HEK293T (cell line): ENCODE results near the gene PRF1.
"Not testable (repeated sequence)": the region's sequence is repeated elsewhere in the genome, so short reads cannot be mapped to it uniquely, and the experiment has no call there.

Experiments
- CTCF ChIA-PET: fragments of 350-600 bp; formaldehyde crosslinking; extraction: SDS; loops from one replicate; lab custom pipeline; 2021; ENCODE audit warnings: antibody characterized with exemption, inconsistent platforms; lab: Yijun Ruan, JAX
- POLR2A ChIA-PET: fragments of 350-600 bp; formaldehyde crosslinking; extraction: SDS; loops from one replicate; lab custom pipeline; 2020; ENCODE audit warnings: antibody characterized with exemption, inconsistent platforms; lab: Yijun Ruan, JAX
- DNase-seq: peaks from one replicate; pipeline ENCODE4 v3.0.0; 2012; ENCODE audit warnings: mixed read lengths; ENCODE audit errors: extremely low spot score
- ARNT ChIP-seq: fragments of 450-650 bp; IDR thresholded peaks from 2 replicates; pipeline ENCODE4 v1.6.1; 2017; ENCODE audit warnings: mild to moderate bottlenecking
- BHLHE40 ChIP-seq: fragments of 450-650 bp; IDR thresholded peaks from 2 replicates; pipeline ENCODE4 v1.6.1; 2016; ENCODE audit warnings: mild to moderate bottlenecking, moderate library complexity, borderline replicate concordance
- CTBP1 ChIP-seq: fragments of 450-650 bp; IDR thresholded peaks from 2 replicates; pipeline ENCODE4 v1.6.1; 2016; ENCODE audit warnings: borderline replicate concordance
- ELF4 ChIP-seq: fragments of 450-650 bp; IDR thresholded peaks from 2 replicates; pipeline ENCODE4 v1.6.1; 2017; ENCODE audit warnings: antibody characterized with exemption
- FOXA1 ChIP-seq: fragments of 450-650 bp; IDR thresholded peaks from 2 replicates; pipeline ENCODE4 v1.6.1; 2016; ENCODE audit warnings: mild to moderate bottlenecking
- FOXK2 ChIP-seq: fragments of 450-650 bp; IDR thresholded peaks from 2 replicates; pipeline ENCODE4 v1.6.1; 2016; ENCODE audit warnings: mild to moderate bottlenecking
- FOXM1 ChIP-seq: fragments of 450-650 bp; IDR thresholded peaks from 2 replicates; pipeline ENCODE4 v1.6.1; 2017; ENCODE audit warnings: mild to moderate bottlenecking, borderline replicate concordance
- HDGF ChIP-seq: fragments of 450-650 bp; IDR thresholded peaks from 2 replicates; pipeline ENCODE4 v1.6.1; 2017; ENCODE audit warnings: antibody characterized with exemption, borderline replicate concordance
- L3MBTL2 ChIP-seq: fragments of 450-650 bp; conservative IDR thresholded peaks from 2 replicates; pipeline ENCODE4 v1.6.1; 2016; ENCODE audit warnings: mild to moderate bottlenecking
- LEF1 ChIP-seq: fragments of 450-650 bp; IDR thresholded peaks from 2 replicates; pipeline ENCODE4 v1.6.1; 2017; ENCODE audit warnings: mild to moderate bottlenecking, borderline replicate concordance
- NFRKB ChIP-seq: fragments of 450-650 bp; IDR thresholded peaks from 2 replicates; pipeline ENCODE4 v1.6.1; 2016; ENCODE audit warnings: mild to moderate bottlenecking, moderate library complexity
- SP1 ChIP-seq: fragments of 450-650 bp; IDR thresholded peaks from 2 replicates; pipeline ENCODE4 v1.6.1; 2017
- SUZ12 ChIP-seq: fragments of 450-650 bp; IDR thresholded peaks from 2 replicates; pipeline ENCODE4 v1.6.1; 2016; ENCODE audit warnings: mild to moderate bottlenecking
- TARDBP ChIP-seq: fragments of 450-650 bp; IDR thresholded peaks from 2 replicates; pipeline ENCODE4 v1.6.1; 2016
- ZNF384 ChIP-seq: fragments of 450-650 bp; IDR thresholded peaks from 2 replicates; pipeline ENCODE4 v1.6.1; 2016
- TF ChIP-seq, protein P1 (sequence below): fragments of 450-650 bp; IDR thresholded peaks from 2 replicates; pipeline ENCODE4 v1.6.1; 2016

Gene PRF1

GRCh38 chr10:70584366-70584765 lies 18.2 kb downstream of the PRF1 start:
- DNase-seq, result no peak
- ChIA-PET CTCF (interaction anchor here (0.7 to 1.3 kb wide), 2 partner anchors 14 to 25 kb away, joined by 3 to 4 read pairs; no protein-coding TSS in a partner anchor), POLR2A (no interaction called here)
- no peak for TF ChIP-seq CTBP1
- no peak for TF ChIP-seq SP1
- TF ChIP-seq NFRKB, result no peak
- TF ChIP-seq HDGF, result no peak
- TF ChIP-seq, protein P1, sequence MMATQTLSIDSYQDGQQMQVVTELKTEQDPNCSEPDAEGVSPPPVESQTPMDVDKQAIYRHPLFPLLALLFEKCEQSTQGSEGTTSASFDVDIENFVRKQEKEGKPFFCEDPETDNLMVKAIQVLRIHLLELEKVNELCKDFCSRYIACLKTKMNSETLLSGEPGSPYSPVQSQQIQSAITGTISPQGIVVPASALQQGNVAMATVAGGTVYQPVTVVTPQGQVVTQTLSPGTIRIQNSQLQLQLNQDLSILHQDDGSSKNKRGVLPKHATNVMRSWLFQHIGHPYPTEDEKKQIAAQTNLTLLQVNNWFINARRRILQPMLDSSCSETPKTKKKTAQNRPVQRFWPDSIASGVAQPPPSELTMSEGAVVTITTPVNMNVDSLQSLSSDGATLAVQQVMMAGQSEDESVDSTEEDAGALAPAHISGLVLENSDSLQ, result no peak
- TF ChIP-seq ARNT, result no peak
- no peak for TF ChIP-seq FOXM1
- TF ChIP-seq SUZ12, result no peak
- TF ChIP-seq LEF1, result no peak
- no peak for TF ChIP-seq L3MBTL2

GRCh38 chr10:70583669-70584037 lies 18.9 kb downstream of the PRF1 start:
- no peak for DNase-seq
- CTCF ChIA-PET, result interaction anchor here (0.7 kb wide), 1 partner anchor 15 kb away, joined by 3 read pairs; no protein-coding TSS in a partner anchor
- POLR2A ChIA-PET, result no interaction called here
- TF ChIP-seq HDGF (no peak), L3MBTL2 (no peak), SUZ12 (no peak), FOXK2 (no peak), FOXA1 (no peak), CTBP1 (no peak), LEF1 (no peak), NFRKB (no peak), ARNT (no peak), TARDBP (no peak), ZNF384 (no peak), FOXM1 (no peak), ELF4 (no peak), BHLHE40 (no peak), SP1 (no peak)
- TF ChIP-seq, protein P1, result no peak

GRCh38 chr10:70582793-70583668 lies 19.5 kb downstream of the PRF1 start:
- no peak for DNase-seq
- no peak for TF ChIP-seq ELF4
- TF ChIP-seq ZNF384, result no peak
- no peak for TF ChIP-seq SUZ12
- no peak for TF ChIP-seq SP1
- no peak for TF ChIP-seq FOXA1
- TF ChIP-seq LEF1, result no peak
- ChIA-PET POLR2A (no interaction called here), CTCF (no interaction called here)

- DNase-seq, CTCF ChIA-PET, POLR2A ChIA-PET: not testable (repeated sequence)
These were observed 21.4 kb downstream of the PRF1 start for GRCh38 chr10:70581176-70581575.

DNA sequence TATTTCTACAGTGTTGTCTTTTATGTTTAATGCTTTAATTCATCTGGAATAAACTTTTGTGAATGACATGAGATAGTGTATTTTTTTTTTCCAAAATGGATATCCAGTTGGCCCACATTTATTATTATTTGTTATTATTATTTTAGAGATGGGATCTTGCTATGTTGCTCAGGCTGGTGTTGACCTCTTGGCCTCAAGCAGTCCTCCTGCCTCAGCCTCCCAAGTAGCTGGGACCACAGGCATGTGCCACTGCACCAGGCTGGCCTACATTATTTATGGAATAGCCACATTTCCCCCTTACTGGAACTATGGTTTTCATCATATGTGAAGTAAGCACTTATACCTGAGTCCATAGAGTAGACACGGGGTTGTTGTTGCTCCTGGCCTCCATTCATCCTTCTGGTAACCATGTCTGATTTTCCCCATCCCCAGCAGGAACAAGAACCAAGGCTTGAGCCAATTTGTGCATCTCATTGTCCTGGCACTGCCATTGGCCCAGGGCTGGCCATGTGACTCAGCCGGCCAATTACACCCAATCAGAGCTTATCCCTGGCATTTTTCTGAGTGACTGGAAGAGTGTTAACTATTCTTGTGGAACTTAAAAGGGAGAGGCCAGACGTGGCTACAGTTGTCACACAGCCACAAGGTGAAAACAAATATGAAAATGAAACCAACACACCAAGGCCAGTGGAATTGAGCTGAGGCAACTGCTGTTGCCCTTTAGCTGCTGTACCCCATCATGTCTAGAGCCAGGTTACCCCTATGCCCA lies 23.1 kb downstream of the PRF1 start:
- ChIA-PET CTCF (no interaction called here), POLR2A (no interaction called here)
- no peak for TF ChIP-seq HDGF
- no peak for DNase-seq

- ChIA-PET CTCF (no interaction called here), POLR2A (no interaction called here)
- DNase-seq, result no peak
These were observed 24.1 kb downstream of the PRF1 start for GRCh38 chr10:70578371-70578947.

More at GRCh38 chr10:70578371-70578947, 24.1 kb downstream of the PRF1 start:
- TF ChIP-seq SUZ12 (no peak), NFRKB (no peak), ARNT (no peak), FOXM1 (no peak), ZNF384 (no peak), ELF4 (no peak), FOXA1 (no peak)
- TF ChIP-seq, protein P1, result no peak
